ENCODE measurements around the gene YIF1A. TPM values are rescaled to one million over a fixed set of nuclear protein-coding genes. Genes with fewer than 3 reads are reported as not detected.
A peak's percentile ranks its signal among the peaks of the same experiment; 100 is the strongest.

YIF1A gene
- polyA plus RNA-seq, 1 experiment, result 228 TPM

GRCh38 chr11:66331542-66332370, 42.8 kb upstream of the YIF1A start:
- POLR2A ChIA-PET, result no interaction called here
- TF ChIP-seq CTCF (IDR thresholded peaks at IDR 0.05; ENCODE audit: insufficient read depth, low read depth, low read length), result no peak
- Histone ChIP-seq H3K27me3 (ENCODE audit: control insufficient read depth, insufficient read depth, low read length) (no peaks in the 10 kb centered on the region), H3K4me3 (ENCODE audit: low read depth, low read length) (no peak overlapping the region), H3K36me3 (ENCODE audit: control insufficient read depth, insufficient read depth, low read length) (peaks cover 24% of the 10 kb centered on the region)
- CTCF ChIA-PET, result interaction anchor here (0.9 to 8.7 kb wide), 3 partner anchors 14 to 54 kb away, joined by 3 to 201 read pairs (median 28); partner anchors contain the start of gene CD248
- DNase-seq (ENCODE audit: low read depth), result no peak

DNA sequence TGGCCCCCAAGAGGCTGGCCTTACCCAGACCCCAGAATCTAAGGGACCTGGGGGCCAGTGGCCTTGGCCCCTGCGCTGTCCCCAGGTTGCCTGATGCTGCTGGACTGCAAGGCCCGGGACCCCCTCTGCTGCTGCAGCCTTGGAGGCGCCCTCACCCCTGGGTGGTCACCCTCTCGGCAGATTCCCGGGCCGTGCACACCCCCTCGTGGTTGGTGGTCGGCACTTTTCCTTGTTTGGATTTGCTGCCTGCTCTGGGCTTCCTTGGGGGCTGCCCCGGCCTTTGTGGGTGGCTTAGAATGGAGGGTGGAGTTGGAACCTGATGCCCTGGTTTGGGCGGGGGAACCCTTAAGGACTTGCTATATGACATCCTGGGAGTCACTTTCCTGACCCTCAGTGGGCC, 42.0 kb upstream of the YIF1A start:
- DNase-seq (ENCODE audit: low read depth), result no peak
- CTCF ChIA-PET, result interaction anchor here (1.4 to 8.7 kb wide), 3 partner anchors 13 to 55 kb away, joined by 7 to 201 read pairs (median 28); partner anchors contain the start of gene CD248
- no peak for TF ChIP-seq CTCF (IDR thresholded peaks at IDR 0.05; ENCODE audit: insufficient read depth, low read depth, low read length)
- POLR2A ChIA-PET, result no interaction called here
- H3K27me3 ChIP-seq (ENCODE audit: control insufficient read depth, insufficient read depth, low read length), result no peaks in the 10 kb centered on the region
- peaks cover 24% of the 10 kb centered on the region for H3K36me3 ChIP-seq (ENCODE audit: control insufficient read depth, insufficient read depth, low read length)
- H3K4me3 ChIP-seq (ENCODE audit: low read depth, low read length), result no peak overlapping the region

- H3K27me3 ChIP-seq (ENCODE audit: control insufficient read depth, insufficient read depth, low read length), result no peaks in the 10 kb centered on the region
- H3K36me3 ChIP-seq (ENCODE audit: control insufficient read depth, insufficient read depth, low read length), result peaks cover 22% of the 10 kb centered on the region
- ChIA-PET POLR2A (interaction anchor here (0.5 kb wide), 2 partner anchors 14 to 17 kb away, joined by 3 to 4 read pairs; no protein-coding TSS in a partner anchor), CTCF (interaction anchor here (1.4 to 8.7 kb wide), 3 partner anchors 11 to 57 kb away, joined by 7 to 201 read pairs (median 28); partner anchors contain the start of gene CD248)
- no peak overlapping the region for H3K4me3 ChIP-seq (ENCODE audit: low read depth, low read length)
- TF ChIP-seq CTCF (IDR thresholded peaks at IDR 0.05; ENCODE audit: insufficient read depth, low read depth, low read length), result no peak
- DNase-seq (ENCODE audit: low read depth), result no peak
These were observed 40.3 kb upstream of the YIF1A start for GRCh38 chr11:66329165-66329673.

DNA sequence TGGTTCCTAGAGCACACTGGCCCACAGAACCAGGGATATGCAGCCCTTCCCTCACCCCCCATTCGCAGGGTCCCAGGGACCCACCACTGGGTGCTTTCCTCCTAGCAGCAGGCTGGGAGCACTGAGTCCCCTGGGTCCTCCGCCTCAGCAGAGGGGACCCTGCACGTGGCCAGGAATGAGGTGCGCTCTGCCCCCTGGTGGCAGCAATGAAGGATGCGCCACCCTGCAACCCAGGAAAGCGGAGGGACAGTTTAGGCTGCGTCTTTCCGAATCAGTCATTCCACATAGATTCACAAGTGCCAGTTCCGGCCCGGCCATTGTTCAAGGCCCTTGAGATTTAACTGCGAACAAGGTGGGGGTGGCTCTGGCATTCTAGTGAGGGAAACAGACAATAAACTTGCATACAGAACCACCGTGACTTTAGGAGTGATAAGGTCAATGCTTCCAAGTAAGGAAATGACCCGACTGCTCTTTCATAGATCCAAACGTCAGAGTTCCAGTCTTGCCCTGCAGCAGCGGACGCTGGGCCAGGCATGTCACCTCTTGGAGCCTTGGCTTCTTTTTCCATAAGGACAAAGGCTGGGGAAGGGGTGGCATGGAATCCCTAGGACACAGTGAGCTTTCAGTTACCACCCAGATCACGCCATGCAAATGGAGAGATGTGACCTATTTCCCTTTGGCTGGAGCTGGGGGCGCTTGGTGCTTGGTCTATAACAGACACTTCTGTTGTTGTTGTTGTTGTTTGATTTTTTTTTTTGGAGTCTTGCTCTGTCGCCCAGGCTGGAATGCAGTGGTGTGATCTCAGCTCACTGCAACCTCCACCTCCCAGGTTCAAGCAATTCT, 39.6 kb upstream of the YIF1A start:
- H3K27me3 ChIP-seq (ENCODE audit: control insufficient read depth, insufficient read depth, low read length), result no peaks in the 10 kb centered on the region
- ChIA-PET CTCF (interaction anchor here (4.0 to 8.7 kb wide), 2 partner anchors 10 to 16 kb away, joined by 28 to 201 read pairs; partner anchors contain the start of gene CD248), POLR2A (interaction anchor here (0.5 kb wide), 2 partner anchors 13 to 17 kb away, joined by 3 to 4 read pairs; no protein-coding TSS in a partner anchor)
- TF ChIP-seq CTCF (IDR thresholded peaks at IDR 0.05; ENCODE audit: insufficient read depth, low read depth, low read length), result peak; percentile 94
- H3K36me3 ChIP-seq (ENCODE audit: control insufficient read depth, insufficient read depth, low read length), result peaks cover 18% of the 10 kb centered on the region
- no peak overlapping the region for H3K4me3 ChIP-seq (ENCODE audit: low read depth, low read length)
- DNase-seq (ENCODE audit: low read depth), result no peak

GRCh38 chr11:66328031-66328301, 39.0 kb upstream of the YIF1A start:
- Histone ChIP-seq H3K4me3 (ENCODE audit: low read depth, low read length) (no peak overlapping the region), H3K27me3 (ENCODE audit: control insufficient read depth, insufficient read depth, low read length) (no peaks in the 10 kb centered on the region), H3K36me3 (ENCODE audit: control insufficient read depth, insufficient read depth, low read length) (peaks cover 12% of the 10 kb centered on the region)
- ChIA-PET CTCF (no interaction called here), POLR2A (no interaction called here)
- DNase-seq (ENCODE audit: low read depth), result no peak
- no peak for TF ChIP-seq CTCF (IDR thresholded peaks at IDR 0.05; ENCODE audit: insufficient read depth, low read depth, low read length)
